Esophagus muscularis mucosa (tissue), 4 donors: ENCODE data around the gene PTPRN2. TPM values are rescaled to one million over a fixed set of nuclear protein-coding genes. Genes with fewer than 3 reads are reported as not detected.
"Not testable (repeated sequence)": the region's sequence is repeated elsewhere in the genome, so short reads cannot be mapped to it uniquely, and the experiment has no call there.

Source experiments
- DNase-seq: peaks from one replicate; pipeline ENCODE4 v3.0.0-alpha.2; 2017; ENCODE audit errors: extremely low spot score
- H3K27ac ChIP-seq, 4 donors: fragments of 200-600 bp; sonication (generic); replicated peaks in 1 of 4; 1 replicate in 3 of 4; 2 replicates in 1 of 4; pipeline ENCODE4 v1.5.1; 2016 to 2019; ENCODE audit warnings: mild to moderate bottlenecking in 1 of 4
- H3K27me3 ChIP-seq, 4 donors: fragments of 200-600 bp; sonication (generic); one replicate each; pipeline versions ENCODE4 v1.5.1 to v1.6.0; 2016 to 2019
- H3K36me3 ChIP-seq, 4 donors: fragments of 200-600 bp; sonication (generic); one replicate each; pipeline ENCODE4 v1.5.1; 2016 to 2019
- H3K4me1 ChIP-seq, 4 donors: fragments of 200-600 bp; sonication (generic); one replicate each; pipeline ENCODE4 v1.5.1; 2016 to 2019
- H3K4me3 ChIP-seq, 4 donors: fragments of 200-600 bp; sonication (generic); 1 replicate in 2 of 4; 2 replicates in 2 of 4; pipeline ENCODE4 v1.5.1; 2016 to 2019; ENCODE audit warnings: mild to moderate bottlenecking in 4 of 4, moderate library complexity in 1 of 4
- H3K9me3 ChIP-seq, 4 donors: fragments of 200-600 bp; sonication (generic); 1 replicate in 3 of 4; 2 replicates in 1 of 4; pipeline ENCODE4 v1.5.1; 2016 to 2019
- EP300 ChIP-seq: sonication (generic); formaldehyde crosslinking; IDR thresholded peaks from one replicate; pipeline ENCODE4 v1.6.1; 2017; ENCODE audit warnings: antibody characterized with exemption
- POLR2A ChIP-seq: fragments of 450-650 bp; IDR thresholded peaks from one replicate; pipeline ENCODE4 v1.6.1; 2017; ENCODE audit warnings: antibody characterized with exemption, moderate library complexity, mild to moderate bottlenecking, low read depth
- POLR2AphosphoS5 ChIP-seq, 2 donors: sonication (generic); formaldehyde crosslinking; IDR thresholded peaks; one replicate each; pipeline ENCODE4 v1.6.1; 2017; ENCODE audit warnings: antibody characterized with exemption in 2 of 2
- WGBS: methylation state at CpG from one replicate; pipeline ENCODE4 v1.1.5; 2018; 5-methylcytosine and 5-hydroxymethylcytosine counted together
- intact Hi-C: fragments of 100-400 bp; cut with DNase I; formaldehyde crosslinking; loops from one replicate; pipeline ENCODE4 v1.15.1; 2023
- total RNA-seq, 4 donors: library from RNA; depleted of rRNA; stranded (reverse); fragments of >200 nt; gene quantifications; one replicate each; pipeline versions ENCODE4 v1.1.0 to v1.2.1, GENCODE V29; 2016
- TF ChIP-seq, protein P1 (sequence below), 3 experiments: fragments of 200-600 bp in 2 of 3; fragments of 450-650 bp in 1 of 3; sonication (generic) in 2 of 3; IDR thresholded peaks; one replicate each; pipeline ENCODE4 v1.5.1; 2017 to 2019; ENCODE audit warnings: antibody characterized with exemption in 3 of 3, mild to moderate bottlenecking in 2 of 3, moderate library complexity in 1 of 3

Gene PTPRN2
- total RNA-seq, 4 donors from 2014 or later = 2.1 to 3.1 (median 3.1) TPM

DNA sequence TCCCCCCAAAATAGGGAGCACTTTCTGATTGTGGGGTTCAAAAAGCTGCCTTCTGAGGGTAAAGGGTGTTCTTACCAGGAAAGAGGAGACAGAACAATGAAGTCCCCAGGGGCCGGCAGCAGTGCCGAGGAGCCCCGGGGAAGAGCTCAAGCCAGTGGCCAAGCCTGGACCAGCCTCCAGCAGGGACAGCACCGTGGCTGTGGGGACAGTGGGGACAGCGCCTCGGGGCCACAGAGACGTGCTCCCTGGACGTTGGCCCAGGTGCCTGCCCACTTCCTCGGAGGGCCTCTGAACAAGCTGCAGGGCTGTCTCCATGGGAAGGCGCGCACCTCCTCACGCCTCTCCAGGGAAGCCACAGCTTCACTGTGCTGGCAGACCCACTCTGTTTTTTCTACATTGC, 312.6 kb downstream of the PTPRN2 start:
- TF ChIP-seq EP300 (no peak), POLR2AphosphoS5 (IDR thresholded peaks at IDR 0.05) (no peak), POLR2A (no peak)
- TF ChIP-seq, protein P1, sequence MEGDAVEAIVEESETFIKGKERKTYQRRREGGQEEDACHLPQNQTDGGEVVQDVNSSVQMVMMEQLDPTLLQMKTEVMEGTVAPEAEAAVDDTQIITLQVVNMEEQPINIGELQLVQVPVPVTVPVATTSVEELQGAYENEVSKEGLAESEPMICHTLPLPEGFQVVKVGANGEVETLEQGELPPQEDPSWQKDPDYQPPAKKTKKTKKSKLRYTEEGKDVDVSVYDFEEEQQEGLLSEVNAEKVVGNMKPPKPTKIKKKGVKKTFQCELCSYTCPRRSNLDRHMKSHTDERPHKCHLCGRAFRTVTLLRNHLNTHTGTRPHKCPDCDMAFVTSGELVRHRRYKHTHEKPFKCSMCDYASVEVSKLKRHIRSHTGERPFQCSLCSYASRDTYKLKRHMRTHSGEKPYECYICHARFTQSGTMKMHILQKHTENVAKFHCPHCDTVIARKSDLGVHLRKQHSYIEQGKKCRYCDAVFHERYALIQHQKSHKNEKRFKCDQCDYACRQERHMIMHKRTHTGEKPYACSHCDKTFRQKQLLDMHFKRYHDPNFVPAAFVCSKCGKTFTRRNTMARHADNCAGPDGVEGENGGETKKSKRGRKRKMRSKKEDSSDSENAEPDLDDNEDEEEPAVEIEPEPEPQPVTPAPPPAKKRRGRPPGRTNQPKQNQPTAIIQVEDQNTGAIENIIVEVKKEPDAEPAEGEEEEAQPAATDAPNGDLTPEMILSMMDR (IDR thresholded peaks at IDR 0.05) = no peak
- WGBS = 86% methylated on average over 12 of the region's 12 CpGs
- DNase-seq = no peak
- no peak overlapping the region for H3K4me3 ChIP-seq
- peaks cover 0 to 34% (median 0%) of the 10 kb centered on the region in 4 donors for H3K27me3 ChIP-seq
- intact Hi-C loops = no loop called here
- H3K27ac ChIP-seq = no peak overlapping the region
- no peaks in the 10 kb centered on the region for H3K9me3 ChIP-seq
- no peaks in the 10 kb centered on the region for H3K36me3 ChIP-seq
- H3K4me1 ChIP-seq = no peaks in the 10 kb centered on the region

DNA sequence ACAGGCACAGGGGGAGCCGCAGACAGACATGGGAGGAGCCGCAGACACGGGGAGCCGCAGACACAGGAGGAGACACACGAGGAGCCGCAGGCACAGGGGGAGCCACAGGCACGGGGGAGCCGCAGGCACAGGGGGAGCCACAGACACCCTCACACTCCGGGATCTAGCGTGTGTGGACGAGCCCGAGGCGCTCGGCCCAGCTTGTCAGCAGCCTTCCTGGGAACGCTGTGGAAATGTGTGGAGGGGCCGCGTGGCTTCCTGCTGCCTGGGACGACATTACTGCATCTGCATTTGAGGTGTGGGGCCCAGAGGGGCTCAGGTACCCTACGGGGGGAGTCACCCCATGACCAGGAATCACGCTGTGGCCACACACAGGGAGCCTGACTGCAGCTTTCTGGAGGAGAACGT, 313.2 kb downstream of the PTPRN2 start:
- TF ChIP-seq POLR2A = no peak
- no peak for TF ChIP-seq EP300
- TF ChIP-seq, protein P1 (IDR thresholded peaks at IDR 0.05) = no peak
- TF ChIP-seq POLR2AphosphoS5 (IDR thresholded peaks at IDR 0.05) = no peak
- intact Hi-C loops = no loop called here

DNA sequence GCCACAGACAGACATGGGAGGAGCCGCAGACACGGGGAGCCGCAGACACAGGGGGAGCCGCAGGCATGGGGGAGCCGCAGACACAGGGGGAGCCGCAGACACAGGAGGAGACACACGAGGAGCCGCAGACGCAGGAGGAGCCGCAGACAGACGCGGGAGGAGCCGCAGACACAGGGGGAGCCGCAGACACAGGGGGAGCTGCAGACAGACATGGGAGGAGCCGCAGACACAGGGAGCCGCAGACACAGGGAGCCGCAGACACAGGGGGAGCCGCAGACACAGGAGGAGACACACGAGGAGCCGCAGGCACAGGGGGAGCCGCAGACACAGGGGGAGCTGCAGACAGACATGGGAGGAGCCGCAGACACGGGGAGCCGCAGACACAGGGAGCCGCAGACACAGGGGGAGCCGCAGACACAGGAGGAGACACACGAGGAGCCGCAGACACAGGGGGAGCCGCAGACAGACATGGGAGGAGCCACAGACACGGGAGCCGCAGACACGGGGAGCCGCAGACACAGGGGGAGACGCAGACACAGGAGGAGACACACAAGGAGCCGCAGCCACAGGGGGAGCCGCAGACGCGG, 313.8 kb downstream of the PTPRN2 start:
- DNase-seq, H3K4me3 ChIP-seq, H3K9me3 ChIP-seq, H3K27ac ChIP-seq, intact Hi-C loops, H3K4me1 ChIP-seq, H3K36me3 ChIP-seq: not testable (repeated sequence)
- 86% methylated on average over 37 of the region's 38 CpGs for WGBS
- H3K27me3 ChIP-seq = peaks cover 0 to 36% (median 0%) of the 10 kb centered on the region in 4 donors

More for the DNA sequence above, 313.2 kb downstream of the PTPRN2 start:
- Histone ChIP-seq H3K36me3 (no peaks in the 10 kb centered on the region), H3K4me1 (no peaks in the 10 kb centered on the region), H3K27me3 (peaks cover 0 to 36% (median 0%) of the 10 kb centered on the region in 4 donors), H3K9me3 (no peaks in the 10 kb centered on the region), H3K27ac (no peak overlapping the region), H3K4me3 (no peak overlapping the region)
- WGBS = 73% methylated on average over 7 of the region's 21 CpGs
- DNase-seq = no peak

DNA sequence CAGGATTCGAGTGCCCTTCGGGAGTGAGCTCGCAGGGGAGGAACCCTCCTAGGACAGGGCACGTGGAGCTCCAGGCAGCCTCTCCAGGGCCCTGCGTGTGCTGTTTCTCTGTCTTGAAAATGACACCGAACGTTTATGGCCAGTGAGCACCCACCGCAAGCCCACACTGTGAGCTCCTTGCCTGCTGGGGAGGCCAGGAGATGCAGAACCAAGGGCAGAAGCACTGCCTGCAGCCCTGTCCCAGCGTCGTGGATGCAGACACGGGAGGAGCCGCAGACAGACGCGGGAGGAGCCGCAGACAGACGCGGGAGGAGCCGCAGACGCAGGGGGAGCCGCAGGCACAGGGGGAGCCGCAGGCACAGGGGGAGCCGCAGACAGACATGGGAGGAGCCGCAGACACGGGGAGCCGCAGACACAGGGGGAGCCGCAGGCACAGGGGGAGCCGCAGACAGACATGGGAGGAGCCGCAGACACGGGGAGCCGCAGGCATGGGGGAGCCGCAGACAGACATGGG, 314.4 kb downstream of the PTPRN2 start:
- Histone ChIP-seq H3K4me3 (no peak overlapping the region), H3K27me3 (peaks cover 0 to 38% (median 0%) of the 10 kb centered on the region in 4 donors), H3K36me3 (no peaks in the 10 kb centered on the region), H3K9me3 (no peaks in the 10 kb centered on the region), H3K27ac (no peak overlapping the region), H3K4me1 (no peaks in the 10 kb centered on the region)
- TF ChIP-seq, protein P1 (IDR thresholded peaks at IDR 0.05) = no peak
- TF ChIP-seq EP300 (no peak), POLR2AphosphoS5 (IDR thresholded peaks at IDR 0.05) (no peak), POLR2A (no peak)
- no peak for DNase-seq
- 74% methylated on average over 27 of the region's 31 CpGs for WGBS
- intact Hi-C loops = no loop called here

DNA sequence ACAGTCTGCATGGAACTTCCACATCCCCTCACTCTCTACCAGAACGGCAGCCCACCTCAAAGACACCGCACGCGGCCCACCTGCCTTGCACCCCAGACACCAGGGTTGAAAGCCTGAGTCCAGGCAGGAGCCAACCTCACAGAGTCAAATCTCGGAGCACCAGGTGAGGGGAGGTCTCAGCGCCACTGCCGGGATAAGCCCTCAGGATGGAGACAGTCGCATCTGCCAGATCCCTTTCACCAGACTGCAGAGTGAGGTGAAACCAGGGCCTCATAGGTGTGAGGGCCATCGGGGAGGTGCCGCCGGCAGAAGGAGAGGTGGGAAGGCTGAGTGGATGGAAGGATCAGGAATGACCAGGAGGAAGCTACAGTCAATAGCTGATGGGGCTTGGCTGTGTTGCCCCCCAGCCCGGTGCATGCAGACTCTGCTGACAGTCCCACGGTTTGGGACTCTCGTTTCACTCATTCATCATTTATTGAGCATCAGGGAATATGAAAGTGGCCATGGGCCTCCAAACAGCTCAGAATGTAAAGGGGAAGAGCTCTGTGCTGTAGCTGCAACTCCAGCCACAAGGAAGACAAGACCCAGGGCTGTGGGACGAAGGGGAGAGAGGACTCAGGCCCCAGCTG, 315.0 kb downstream of the PTPRN2 start:
- WGBS = 92% methylated on average over 15 of the region's 15 CpGs
- DNase-seq = no peak
- TF ChIP-seq EP300 = no peak

More for the DNA sequence above, 315.0 kb downstream of the PTPRN2 start:
- H3K27ac ChIP-seq = no peak overlapping the region
- no peaks in the 10 kb centered on the region for H3K4me1 ChIP-seq
- H3K9me3 ChIP-seq = no peaks in the 10 kb centered on the region
- no peaks in the 10 kb centered on the region for H3K36me3 ChIP-seq
- intact Hi-C loops = no loop called here
- no peak overlapping the region for H3K4me3 ChIP-seq
- peaks cover 0 to 43% (median 0%) of the 10 kb centered on the region in 4 donors for H3K27me3 ChIP-seq
